Dermis microvascular lymphatic vessel endothelial cell (primary cell): ENCODE results near the gene TNFRSF13B. TPM values are rescaled to one million over a fixed set of nuclear protein-coding genes. Genes with fewer than 3 reads are reported as not detected.
"Not testable (repeated sequence)": the region's sequence is repeated elsewhere in the genome, so short reads cannot be mapped to it uniquely, and the experiment has no call there.

ENCODE experiments used
- DNase-seq, 2 donors: peaks; one replicate each; pipeline versions ENCODE4 v3.0.0 to v3.0.0-alpha.2; 2010; ENCODE audit warnings: low read depth in 2 of 2
- total RNA-seq: library from RNA; depleted of rRNA; stranded (reverse); fragments of >200 nt; gene quantifications from 2 replicates; pipeline ENCODE4 v1.2.1, GENCODE V29; 2014

Gene TNFRSF13B
- total RNA-seq, 1 donor from 2014 or later: not detected

- DNase-seq: peak in 1 of 2 donors; percentile 15
Observed at GRCh38 chr17:17004997-17005614, 33.2 kb upstream of the TNFRSF13B start.

DNA sequence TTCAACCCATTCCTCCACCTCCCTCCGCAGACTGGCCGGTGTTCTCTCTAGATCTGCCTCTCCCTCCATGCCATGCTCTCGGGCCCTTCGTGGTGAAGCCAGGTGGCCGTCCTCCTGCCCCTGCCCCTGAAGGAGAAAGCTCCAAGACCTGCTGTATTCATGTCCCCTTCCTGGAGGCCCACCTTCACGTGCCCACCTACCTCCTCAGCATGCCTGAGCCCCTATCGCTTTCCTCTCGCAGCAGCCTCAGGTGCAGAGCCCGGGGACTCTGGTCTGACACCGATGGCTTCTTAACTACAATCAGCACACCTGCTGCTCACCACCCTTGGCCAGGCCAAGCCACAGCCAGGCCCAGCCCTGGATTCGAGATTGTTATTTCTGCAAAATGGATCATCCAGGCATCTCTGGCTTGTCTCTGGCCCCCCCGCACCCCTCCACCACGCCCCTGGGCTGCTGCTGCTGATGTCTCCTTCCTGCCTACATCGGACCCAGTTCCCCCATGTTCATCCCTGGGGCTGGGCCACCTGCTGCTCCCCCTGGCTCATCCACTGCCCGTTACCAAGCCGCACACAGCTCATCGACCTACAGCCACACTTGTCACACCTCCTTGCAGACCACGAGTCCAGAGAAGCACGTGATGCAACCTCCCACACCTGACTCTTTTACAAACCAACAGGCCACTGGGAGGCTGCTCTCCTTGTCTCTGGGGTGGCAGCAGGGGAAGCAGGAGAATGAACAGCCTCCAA is 32.5 kb upstream of the TNFRSF13B start:
- no peak for DNase-seq

GRCh38 chr17:17002731-17003715 is 31.1 kb upstream of the TNFRSF13B start:
- DNase-seq: not testable (repeated sequence)

GRCh38 chr17:17001874-17002520 is 30.1 kb upstream of the TNFRSF13B start:
- peak; percentile 20 to 54 for DNase-seq

GRCh38 chr17:17001076-17001777 is 29.3 kb upstream of the TNFRSF13B start:
- no peak for DNase-seq

- no peak for DNase-seq
Observed at GRCh38 chr17:16999931-17000625, 28.2 kb upstream of the TNFRSF13B start.

DNA sequence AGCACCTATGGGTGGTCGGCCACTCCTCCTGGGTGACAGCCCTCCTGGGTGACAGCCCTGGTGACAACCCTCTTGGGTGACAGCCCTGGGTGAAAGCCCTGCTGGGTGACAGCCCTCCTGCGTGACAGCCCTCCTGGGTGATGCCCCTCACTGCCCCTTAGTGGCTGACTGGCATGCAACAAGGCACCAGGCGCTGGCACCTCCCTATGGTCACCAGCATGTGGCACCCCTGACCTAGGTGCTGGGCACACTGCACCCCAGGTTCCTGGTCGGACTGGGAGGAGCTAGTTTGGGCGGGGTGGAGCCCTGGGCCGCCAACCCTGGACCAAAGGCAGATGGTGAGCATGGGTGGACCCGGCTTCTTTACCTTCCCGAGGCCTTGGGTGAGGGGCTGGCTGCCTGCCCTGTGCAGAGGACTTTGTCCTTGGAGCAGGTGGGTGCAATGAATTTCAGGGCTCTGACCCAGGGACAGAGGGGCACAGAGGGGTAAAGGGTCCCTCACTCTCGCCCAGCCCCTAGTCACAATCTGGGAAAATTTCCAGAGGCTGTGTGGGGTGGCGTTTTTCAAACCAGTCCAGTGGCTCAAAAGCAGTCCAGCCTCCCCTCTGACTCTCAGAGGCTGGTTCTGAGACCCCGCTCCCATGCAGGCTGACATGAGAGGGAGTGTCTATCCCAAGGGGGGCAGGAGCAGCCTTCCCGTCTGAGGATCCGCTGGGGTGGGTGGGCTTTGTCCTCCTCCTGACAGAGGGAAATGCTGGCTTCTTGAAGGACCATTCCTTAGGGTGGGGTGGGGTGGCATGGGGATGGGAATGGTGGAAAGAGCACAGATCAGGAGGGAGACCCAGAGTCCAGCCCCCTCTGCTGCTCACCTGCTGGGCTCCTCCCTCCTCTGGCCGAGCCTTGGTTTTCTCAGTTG is 25.9 kb upstream of the TNFRSF13B start:
- DNase-seq: peak in 1 of 2 donors; percentile 21

DNA sequence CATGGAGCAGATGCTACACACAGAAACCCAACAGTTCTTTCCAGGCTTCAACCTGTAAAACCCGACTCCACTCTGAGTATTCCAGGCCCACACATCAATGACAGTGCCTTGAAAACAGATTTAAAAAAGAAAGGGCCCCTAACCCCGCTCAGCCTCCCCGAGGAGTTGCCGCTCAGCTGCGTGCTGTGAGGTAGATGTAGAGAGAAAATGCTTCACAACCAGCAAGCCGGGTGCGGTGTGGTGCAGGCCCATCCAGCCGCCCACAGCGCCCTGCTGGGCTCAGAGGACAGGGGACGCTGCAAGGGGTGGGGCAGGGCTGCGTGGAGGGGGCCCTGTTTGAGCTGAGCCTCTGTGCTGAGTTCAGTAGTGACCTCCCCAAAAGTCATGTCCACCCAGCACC is 24.8 kb upstream of the TNFRSF13B start:
- not testable (repeated sequence) for DNase-seq

GRCh38 chr17:16995930-16996329 is 24.0 kb upstream of the TNFRSF13B start:
- DNase-seq: no peak

GRCh38 chr17:16994631-16995030 is 22.7 kb upstream of the TNFRSF13B start:
- no peak for DNase-seq

- peak; percentile 57 to 69 for DNase-seq
Observed at GRCh38 chr17:16991349-16992009, 19.6 kb upstream of the TNFRSF13B start.

GRCh38 chr17:16989953-16990860 is 18.3 kb upstream of the TNFRSF13B start:
- no peak for DNase-seq

DNA sequence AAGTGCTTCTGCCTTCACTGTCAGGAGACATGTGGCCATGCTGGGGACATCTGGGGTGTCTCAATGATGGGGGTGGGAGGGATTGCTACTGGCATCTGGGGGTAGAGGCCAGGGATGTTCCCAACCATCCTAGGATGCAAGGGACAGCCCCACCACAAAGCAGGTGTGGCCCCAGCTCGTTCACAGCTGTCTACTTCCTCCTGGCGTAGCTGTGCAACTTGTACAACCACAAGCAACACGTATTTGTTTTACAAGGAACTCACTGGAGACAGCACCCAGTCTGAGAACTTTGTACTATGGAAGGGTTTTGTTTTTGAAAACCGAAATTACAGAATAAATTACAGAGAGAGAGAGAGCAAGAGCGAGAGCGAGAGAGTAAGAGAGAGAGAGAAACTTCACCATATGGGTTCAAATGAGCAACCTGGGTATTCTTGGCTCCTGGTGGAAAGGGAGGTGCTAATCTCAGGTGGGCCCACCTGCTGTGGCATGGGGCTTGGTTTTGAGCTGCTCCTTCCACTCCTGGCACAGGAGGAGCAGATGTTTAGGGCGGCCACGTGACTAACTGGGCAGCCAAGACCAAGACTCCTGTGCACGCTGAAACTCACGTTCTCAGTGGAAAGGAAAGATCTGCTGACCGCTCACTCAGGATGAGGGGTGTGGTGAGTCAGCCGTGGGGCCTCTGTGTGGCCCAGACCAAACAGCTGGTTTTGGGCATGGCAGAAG is 17.5 kb upstream of the TNFRSF13B start:
- DNase-seq: no peak

DNA sequence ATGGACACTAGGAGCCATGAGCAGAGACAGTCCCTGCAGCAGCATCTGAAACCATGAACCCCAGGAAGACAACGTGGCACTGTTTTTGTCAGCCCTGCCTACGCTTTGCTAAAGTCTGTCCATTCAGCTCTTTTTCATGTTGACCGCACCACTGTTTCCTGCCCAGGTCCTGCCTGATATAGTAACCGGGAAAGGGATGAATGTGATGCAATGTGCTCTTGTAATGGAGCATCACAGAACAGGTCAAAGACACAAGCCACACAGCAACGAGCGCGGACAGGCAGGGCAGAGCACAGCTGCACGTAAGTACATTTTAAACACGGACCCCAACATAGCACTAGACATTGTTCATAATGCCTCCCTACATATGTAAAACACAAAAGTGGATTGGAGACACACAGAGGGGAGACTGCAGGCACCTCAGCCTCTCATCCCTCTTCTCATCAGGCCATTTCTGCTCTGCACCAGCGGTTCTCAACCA is 16.9 kb upstream of the TNFRSF13B start:
- DNase-seq: peak; percentile 42 to 87

- peak; percentile 31 to 41 for DNase-seq
Observed at GRCh38 chr17:16987830-16988601, 16.1 kb upstream of the TNFRSF13B start.
